Measurements from ENCODE around the gene TOR1AIP1.

DNA sequence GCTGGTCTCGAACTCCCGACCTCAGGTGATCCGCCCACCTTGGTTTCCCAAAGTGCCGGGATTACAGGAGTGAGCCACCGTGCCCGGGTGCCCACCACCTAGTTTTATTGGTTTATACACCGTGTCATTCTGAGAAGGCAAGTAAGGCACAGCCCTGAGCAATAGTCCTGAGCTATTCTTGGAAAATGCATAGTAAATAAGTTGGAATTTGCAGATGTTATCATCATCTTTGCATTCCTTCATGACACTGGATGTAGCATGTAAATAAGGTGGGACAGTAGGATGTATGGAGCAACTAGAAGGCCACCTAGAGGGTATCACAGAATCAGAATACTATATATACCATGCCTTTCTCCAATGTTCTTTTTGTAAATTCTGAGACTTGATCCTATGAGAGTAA is 15.5 kb upstream of the TOR1AIP1 start:
- TF ChIP-seq, protein P1, sequence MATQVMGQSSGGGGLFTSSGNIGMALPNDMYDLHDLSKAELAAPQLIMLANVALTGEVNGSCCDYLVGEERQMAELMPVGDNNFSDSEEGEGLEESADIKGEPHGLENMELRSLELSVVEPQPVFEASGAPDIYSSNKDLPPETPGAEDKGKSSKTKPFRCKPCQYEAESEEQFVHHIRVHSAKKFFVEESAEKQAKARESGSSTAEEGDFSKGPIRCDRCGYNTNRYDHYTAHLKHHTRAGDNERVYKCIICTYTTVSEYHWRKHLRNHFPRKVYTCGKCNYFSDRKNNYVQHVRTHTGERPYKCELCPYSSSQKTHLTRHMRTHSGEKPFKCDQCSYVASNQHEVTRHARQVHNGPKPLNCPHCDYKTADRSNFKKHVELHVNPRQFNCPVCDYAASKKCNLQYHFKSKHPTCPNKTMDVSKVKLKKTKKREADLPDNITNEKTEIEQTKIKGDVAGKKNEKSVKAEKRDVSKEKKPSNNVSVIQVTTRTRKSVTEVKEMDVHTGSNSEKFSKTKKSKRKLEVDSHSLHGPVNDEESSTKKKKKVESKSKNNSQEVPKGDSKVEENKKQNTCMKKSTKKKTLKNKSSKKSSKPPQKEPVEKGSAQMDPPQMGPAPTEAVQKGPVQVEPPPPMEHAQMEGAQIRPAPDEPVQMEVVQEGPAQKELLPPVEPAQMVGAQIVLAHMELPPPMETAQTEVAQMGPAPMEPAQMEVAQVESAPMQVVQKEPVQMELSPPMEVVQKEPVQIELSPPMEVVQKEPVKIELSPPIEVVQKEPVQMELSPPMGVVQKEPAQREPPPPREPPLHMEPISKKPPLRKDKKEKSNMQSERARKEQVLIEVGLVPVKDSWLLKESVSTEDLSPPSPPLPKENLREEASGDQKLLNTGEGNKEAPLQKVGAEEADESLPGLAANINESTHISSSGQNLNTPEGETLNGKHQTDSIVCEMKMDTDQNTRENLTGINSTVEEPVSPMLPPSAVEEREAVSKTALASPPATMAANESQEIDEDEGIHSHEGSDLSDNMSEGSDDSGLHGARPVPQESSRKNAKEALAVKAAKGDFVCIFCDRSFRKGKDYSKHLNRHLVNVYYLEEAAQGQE (IDR thresholded peaks at IDR 0.05; ENCODE audit: low read depth) = no peak
- TF ChIP-seq NFIC (IDR thresholded peaks at IDR 0.05) (no peak), ZBTB7A (IDR thresholded peaks at IDR 0.05; ENCODE audit: low read depth) (no peak), EP300 (IDR thresholded peaks at IDR 0.05; ENCODE audit: borderline replicate concordance) (no peak), RAD21 (IDR thresholded peaks at IDR 0.05; ENCODE audit: low read depth) (no peak), CEBPB (IDR thresholded peaks at IDR 0.05) (no peak), EGR1 (IDR thresholded peaks at IDR 0.05) (no peak), CREB1 (IDR thresholded peaks at IDR 0.05; ENCODE audit: low read depth) (no peak), TAF1 (IDR thresholded peaks at IDR 0.05; ENCODE audit: low read depth) (no peak)
- TF ChIP-seq, protein P2, sequence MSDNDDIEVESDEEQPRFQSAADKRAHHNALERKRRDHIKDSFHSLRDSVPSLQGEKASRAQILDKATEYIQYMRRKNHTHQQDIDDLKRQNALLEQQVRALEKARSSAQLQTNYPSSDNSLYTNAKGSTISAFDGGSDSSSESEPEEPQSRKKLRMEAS (IDR thresholded peaks at IDR 0.05) = no peak

All from Ishikawa (cell line).